Measurements from ENCODE around the gene FAS. TPM values are rescaled to one million over a fixed set of nuclear protein-coding genes. Genes with fewer than 3 reads are reported as not detected.

FAS gene
- total and polyA plus RNA-seq, 2 donors (not counting 1 experiment from before 2014, with no cell fraction given), result 11.5 to 12.4 TPM

- H4K20me1 ChIP-seq (ENCODE audit: control insufficient read depth, insufficient read depth, low read length, poor library complexity, severe bottlenecking), result no peaks in the 10 kb centered on the region
- 83% methylated on average over 2 of the region's 2 CpGs for WGBS (ENCODE audit: insufficient coverage)
- no peak overlapping the region for H3K4me3 Mint-ChIP-seq
- H3K27me3 Mint-ChIP-seq, result no peaks in the 10 kb centered on the region
- ChIA-PET CTCF (interaction anchor here (1.1 to 1.7 kb wide), 4 partner anchors 8 to 236 kb away, joined by 3 to 6 read pairs (median 4); partner anchors contain the start of gene FAS), POLR2A (no interaction called here)
- H3K36me3 ChIP-seq (replicated peaks in 1 of 2; ENCODE audit: control extremely low read depth in 1 of 2, control insufficient read depth in 1 of 2, extremely low read depth in 1 of 2, insufficient read depth in 2 of 2, low read length in 1 of 2), result no peaks in the 10 kb centered on the region
- H3K4me2 ChIP-seq (replicated peaks; ENCODE audit: low read depth, low read length, poor library complexity, severe bottlenecking), result no peak overlapping the region
- intact Hi-C loops (cut with micrococcal nuclease), result no loop called here
- no peaks in the 10 kb centered on the region for H3K79me2 ChIP-seq (ENCODE audit: control insufficient read depth, insufficient read depth, low read length)
- no peak overlapping the region for H2AFZ ChIP-seq (ENCODE audit: insufficient read depth, low read depth, low read length, poor library complexity, severe bottlenecking)
- no peaks in the 10 kb centered on the region for H3K4me1 ChIP-seq (ENCODE audit: control insufficient read depth in 2 of 2, insufficient read depth in 2 of 2, low read length in 2 of 2)
- no peak overlapping the region for H3K9ac ChIP-seq (ENCODE audit: low read length)
- H3K9me3 Mint-ChIP-seq (ENCODE audit: insufficient read depth), result peaks cover 4% of the 10 kb centered on the region
- H3K27me3 ChIP-seq (replicated peaks in 1 of 4; ENCODE audit: control extremely low read depth in 1 of 4, control insufficient read depth in 3 of 4, insufficient read depth in 4 of 4, low read length in 3 of 4), result no peaks in the 10 kb centered on the region
- no peak overlapping the region for H3K4me3 ChIP-seq (ENCODE audit: control extremely low read depth in 1 of 5, extremely low read depth in 1 of 5, insufficient read depth in 1 of 5, low read depth in 2 of 5, low read length in 4 of 5)
- TF ChIP-seq, protein P1, sequence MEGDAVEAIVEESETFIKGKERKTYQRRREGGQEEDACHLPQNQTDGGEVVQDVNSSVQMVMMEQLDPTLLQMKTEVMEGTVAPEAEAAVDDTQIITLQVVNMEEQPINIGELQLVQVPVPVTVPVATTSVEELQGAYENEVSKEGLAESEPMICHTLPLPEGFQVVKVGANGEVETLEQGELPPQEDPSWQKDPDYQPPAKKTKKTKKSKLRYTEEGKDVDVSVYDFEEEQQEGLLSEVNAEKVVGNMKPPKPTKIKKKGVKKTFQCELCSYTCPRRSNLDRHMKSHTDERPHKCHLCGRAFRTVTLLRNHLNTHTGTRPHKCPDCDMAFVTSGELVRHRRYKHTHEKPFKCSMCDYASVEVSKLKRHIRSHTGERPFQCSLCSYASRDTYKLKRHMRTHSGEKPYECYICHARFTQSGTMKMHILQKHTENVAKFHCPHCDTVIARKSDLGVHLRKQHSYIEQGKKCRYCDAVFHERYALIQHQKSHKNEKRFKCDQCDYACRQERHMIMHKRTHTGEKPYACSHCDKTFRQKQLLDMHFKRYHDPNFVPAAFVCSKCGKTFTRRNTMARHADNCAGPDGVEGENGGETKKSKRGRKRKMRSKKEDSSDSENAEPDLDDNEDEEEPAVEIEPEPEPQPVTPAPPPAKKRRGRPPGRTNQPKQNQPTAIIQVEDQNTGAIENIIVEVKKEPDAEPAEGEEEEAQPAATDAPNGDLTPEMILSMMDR (IDR thresholded peaks at IDR 0.05), result no peak
- no peak for TF ChIP-seq EZH2 (IDR thresholded peaks at IDR 0.05; ENCODE audit: borderline replicate concordance, insufficient read depth, low read depth, low read length, poor library complexity, severe bottlenecking)
- DNase-seq (no peak), ATAC-seq (ENCODE audit: low read depth) (no peak)
- no peak overlapping the region for H3K27ac ChIP-seq (ENCODE audit: low read length in 2 of 2)
- H3K27ac Mint-ChIP-seq, result no peak overlapping the region
- peaks cover 0 to 8% (median 4%) of the 10 kb centered on the region in 3 donors for H3K9me3 ChIP-seq (ENCODE audit: control extremely low read depth in 1 of 3, control insufficient read depth in 2 of 3, insufficient read depth in 1 of 3, low read length in 2 of 3)
- H3K4me1 Mint-ChIP-seq, result peaks cover 4% of the 10 kb centered on the region
Observed at GRCh38 chr10:88982366-88982765, 8.2 kb upstream of the FAS start.

- TF ChIP-seq, protein P1 (IDR thresholded peaks at IDR 0.05), result no peak
- no peak for TF ChIP-seq EZH2 (IDR thresholded peaks at IDR 0.05; ENCODE audit: borderline replicate concordance, insufficient read depth, low read depth, low read length, poor library complexity, severe bottlenecking)
- peaks cover 5% of the 10 kb centered on the region for H3K4me1 Mint-ChIP-seq
- intact Hi-C loops (cut with micrococcal nuclease), result no loop called here
- Histone ChIP-seq H2AFZ (ENCODE audit: insufficient read depth, low read depth, low read length, poor library complexity, severe bottlenecking) (no peak overlapping the region), H3K9ac (ENCODE audit: low read length) (no peak overlapping the region), H3K4me3 (ENCODE audit: control extremely low read depth in 1 of 5, extremely low read depth in 1 of 5, insufficient read depth in 1 of 5, low read depth in 2 of 5, low read length in 4 of 5) (no peak overlapping the region), H3K36me3 (replicated peaks in 1 of 2; ENCODE audit: control extremely low read depth in 1 of 2, control insufficient read depth in 1 of 2, extremely low read depth in 1 of 2, insufficient read depth in 2 of 2, low read length in 1 of 2) (no peaks in the 10 kb centered on the region), H3K27ac (ENCODE audit: low read length in 2 of 2) (no peak overlapping the region), H3K9me3 (ENCODE audit: control extremely low read depth in 1 of 3, control insufficient read depth in 2 of 3, insufficient read depth in 1 of 3, low read length in 2 of 3) (peaks cover 0 to 8% (median 4%) of the 10 kb centered on the region in 3 donors), H3K4me2 (replicated peaks; ENCODE audit: low read depth, low read length, poor library complexity, severe bottlenecking) (no peak overlapping the region), H4K20me1 (ENCODE audit: control insufficient read depth, insufficient read depth, low read length, poor library complexity, severe bottlenecking) (no peaks in the 10 kb centered on the region), H3K79me2 (ENCODE audit: control insufficient read depth, insufficient read depth, low read length) (no peaks in the 10 kb centered on the region), H3K4me1 (ENCODE audit: control insufficient read depth in 2 of 2, insufficient read depth in 2 of 2, low read length in 2 of 2) (no peaks in the 10 kb centered on the region), H3K27me3 (replicated peaks in 1 of 4; ENCODE audit: control extremely low read depth in 1 of 4, control insufficient read depth in 3 of 4, insufficient read depth in 4 of 4, low read length in 3 of 4) (no peaks in the 10 kb centered on the region)
- ATAC-seq (ENCODE audit: low read depth) (no peak), DNase-seq (no peak)
- WGBS (ENCODE audit: insufficient coverage), result no CpG with 5 or more reads among the region's 2 CpGs
- ChIA-PET CTCF (interaction anchor here (1.1 to 1.7 kb wide), 3 partner anchors 47 to 235 kb away, joined by 3 to 6 read pairs (median 4); no protein-coding TSS in a partner anchor), POLR2A (no interaction called here)
- H3K27ac Mint-ChIP-seq, result no peak overlapping the region
- H3K4me3 Mint-ChIP-seq, result no peak overlapping the region
- H3K27me3 Mint-ChIP-seq, result no peaks in the 10 kb centered on the region
- peaks cover 4% of the 10 kb centered on the region for H3K9me3 Mint-ChIP-seq (ENCODE audit: insufficient read depth)
Observed at GRCh38 chr10:88983206-88983605, 7.4 kb upstream of the FAS start.

Data from B cell (primary cell).